Lower leg skin (tissue), 3 donors: ENCODE measurements around the gene PPP1R12B.

Experiments
- CTCF ChIP-seq, 3 donors: fragments of 450-650 bp; IDR thresholded peaks; one replicate each; pipeline ENCODE4 v1.5.1; 2016; ENCODE audit warnings: antibody characterized with exemption in 3 of 3, mild to moderate bottlenecking in 3 of 3, moderate library complexity in 2 of 3
- POLR2A ChIP-seq, 2 donors: fragments of 450-650 bp; IDR thresholded peaks; one replicate each; pipeline ENCODE4 v1.6.1; 2016 to 2017; ENCODE audit warnings: antibody characterized with exemption in 2 of 2, mild to moderate bottlenecking in 1 of 2, moderate library complexity in 1 of 2

GRCh38 chr1:202572867-202573266, 224.4 kb downstream of the PPP1R12B start:
- TF ChIP-seq CTCF (IDR thresholded peaks at IDR 0.05) (no peak), POLR2A (IDR thresholded peaks at IDR 0.05) (no peak)
